SK-N-SH treated with all-trans-retinoic acid at 6 μM for 48 hours (cell line): ENCODE measurements around the gene XPO1.
"Not testable (repeated sequence)": the region's sequence is repeated elsewhere in the genome, so short reads cannot be mapped to it uniquely, and the experiment has no call there.

Experiments
- ATAC-seq: fragments of 200-7000 bp; cut with Tn5 transposase; 3 replicates; pipeline ENCODE4 v1.9.1; 2020; ENCODE audit warnings: mild to moderate bottlenecking, moderate library complexity
- ARNTL ChIP-seq: fragments of 450-650 bp; formaldehyde crosslinking; IDR thresholded peaks from 2 replicates; pipeline ENCODE4 v1.5.0; 2020; ENCODE audit warnings: low read depth, mild to moderate bottlenecking, moderate library complexity, borderline replicate concordance
- BACH2 ChIP-seq: fragments of 250-450 bp; sonication (Bioruptor Pico); IDR thresholded peaks from 2 replicates; pipeline ENCODE4 v1.9.0; 2021; ENCODE audit warnings: mild to moderate bottlenecking, borderline replicate concordance
- CSDC2 ChIP-seq: fragments of 250-450 bp; sonication (Bioruptor Pico); IDR thresholded peaks from 2 replicates; pipeline ENCODE4 v1.5.0; 2020; ENCODE audit warnings: mild to moderate bottlenecking, moderate library complexity
- ESRRG ChIP-seq: fragments of 250-450 bp; sonication (Bioruptor Pico); IDR thresholded peaks from 2 replicates; pipeline ENCODE4 v1.6.1; 2021; ENCODE audit warnings: mild to moderate bottlenecking
- GLIS3 ChIP-seq: fragments of 250-450 bp; sonication (Bioruptor Pico); IDR thresholded peaks from 2 replicates; pipeline ENCODE4 v1.5.0; 2020; ENCODE audit warnings: mild to moderate bottlenecking, moderate library complexity
- OSR1 ChIP-seq: fragments of 250-450 bp; sonication (Bioruptor Pico); IDR thresholded peaks from 2 replicates; pipeline ENCODE4 v1.8.0; 2022; ENCODE audit warnings: moderate library complexity, mild to moderate bottlenecking, inconsistent platforms
- PATZ1 ChIP-seq: fragments of 250-450 bp; sonication (Bioruptor Pico); IDR thresholded peaks from 2 replicates; pipeline ENCODE4 v1.8.0; 2020; ENCODE audit warnings: mild to moderate bottlenecking, moderate library complexity, borderline replicate concordance
- POU6F1 ChIP-seq: fragments of 250-450 bp; sonication (Bioruptor Pico); IDR thresholded peaks from 2 replicates; pipeline ENCODE4 v1.8.0; 2021; ENCODE audit warnings: low read depth, mild to moderate bottlenecking, moderate library complexity, borderline replicate concordance
- PPARA ChIP-seq: fragments of 250-450 bp; sonication (Bioruptor Pico); IDR thresholded peaks from 2 replicates; pipeline ENCODE4 v1.5.0; 2020; ENCODE audit warnings: mild to moderate bottlenecking, borderline replicate concordance
- RARB ChIP-seq: fragments of 250-450 bp; sonication (Bioruptor Pico); IDR thresholded peaks from 2 replicates; pipeline ENCODE4 v1.8.0; 2021; ENCODE audit warnings: mild to moderate bottlenecking, moderate library complexity
- SNAI2 ChIP-seq: fragments of 250-450 bp; sonication (Bioruptor Pico); IDR thresholded peaks from 2 replicates; pipeline ENCODE4 v1.5.0; 2020; ENCODE audit warnings: mild to moderate bottlenecking, moderate library complexity
- TCF4 ChIP-seq: fragments of 250-450 bp; sonication (Bioruptor Pico); IDR thresholded peaks from 2 replicates; pipeline ENCODE4 v1.8.0; 2021; ENCODE audit warnings: mild to moderate bottlenecking, moderate library complexity, borderline replicate concordance
- TOX ChIP-seq: fragments of 250-450 bp; sonication (Bioruptor Pico); IDR thresholded peaks from 2 replicates; pipeline ENCODE4 v1.8.0; 2021; ENCODE audit warnings: mild to moderate bottlenecking, moderate library complexity, borderline replicate concordance
- TSHZ2 ChIP-seq: fragments of 250-450 bp; sonication (Bioruptor Pico); IDR thresholded peaks from 2 replicates; pipeline ENCODE4 v1.5.0; 2020; ENCODE audit warnings: mild to moderate bottlenecking, moderate library complexity
- ZC3H10 ChIP-seq: fragments of 250-450 bp; sonication (Bioruptor Pico); IDR thresholded peaks from 2 replicates; pipeline ENCODE4 v1.5.1; 2021; ENCODE audit warnings: mild to moderate bottlenecking, moderate library complexity
- ZFP3 ChIP-seq: fragments of 250-450 bp; sonication (Bioruptor Pico); IDR thresholded peaks from 2 replicates; pipeline ENCODE4 v1.5.0; 2020; ENCODE audit warnings: mild to moderate bottlenecking, moderate library complexity
- ZNF565 ChIP-seq: fragments of 450-650 bp; formaldehyde crosslinking; conservative IDR thresholded peaks from 2 replicates; pipeline ENCODE4 v1.5.0; 2020; ENCODE audit warnings: low read depth, mild to moderate bottlenecking, moderate library complexity
- ZNF70 ChIP-seq: fragments of 450-650 bp; formaldehyde crosslinking; IDR thresholded peaks from 2 replicates; pipeline ENCODE4 v1.5.0; 2020; ENCODE audit warnings: mild to moderate bottlenecking, moderate library complexity
- ZNF8 ChIP-seq: fragments of 450-650 bp; formaldehyde crosslinking; IDR thresholded peaks from 2 replicates; pipeline ENCODE4 v1.5.0; 2020; ENCODE audit warnings: mild to moderate bottlenecking, moderate library complexity
- TF ChIP-seq, protein P1 (sequence below): fragments of 250-450 bp; sonication (Bioruptor Pico); IDR thresholded peaks from 2 replicates; pipeline ENCODE4 v1.5.1; 2020; ENCODE audit warnings: low read depth, mild to moderate bottlenecking, moderate library complexity

XPO1 gene

GRCh38 chr2:61448229-61448628 lies 89.9 kb downstream of the XPO1 start:
- ATAC-seq, result no peak
- TF ChIP-seq ESRRG (CRISPR knock-in tag) (no peak), POU6F1 (no peak), BACH2 (CRISPR knock-in tag) (no peak)
- TF ChIP-seq, all 23 proteins: peak for 0

DNA sequence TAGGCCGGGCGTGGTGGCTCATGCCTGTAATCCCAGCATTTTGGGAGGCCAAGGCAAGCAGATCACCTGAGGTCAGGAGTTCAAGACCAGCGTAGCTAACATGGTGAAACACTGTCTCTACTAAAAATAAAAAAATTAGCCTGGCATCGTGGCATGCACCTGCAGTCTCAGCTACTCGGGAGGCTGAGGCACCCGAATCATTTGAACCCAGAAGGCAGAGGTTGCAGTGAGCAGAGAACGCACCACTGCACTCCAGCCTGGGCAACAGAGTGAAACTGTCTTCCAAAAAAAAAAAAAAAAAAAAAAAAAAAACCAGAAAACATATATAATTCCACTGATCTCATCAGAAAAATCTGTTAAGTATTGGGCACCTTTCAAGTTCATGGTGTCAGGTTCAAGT lies 91.2 kb downstream of the XPO1 start:
- ATAC-seq, result not testable (repeated sequence)

DNA sequence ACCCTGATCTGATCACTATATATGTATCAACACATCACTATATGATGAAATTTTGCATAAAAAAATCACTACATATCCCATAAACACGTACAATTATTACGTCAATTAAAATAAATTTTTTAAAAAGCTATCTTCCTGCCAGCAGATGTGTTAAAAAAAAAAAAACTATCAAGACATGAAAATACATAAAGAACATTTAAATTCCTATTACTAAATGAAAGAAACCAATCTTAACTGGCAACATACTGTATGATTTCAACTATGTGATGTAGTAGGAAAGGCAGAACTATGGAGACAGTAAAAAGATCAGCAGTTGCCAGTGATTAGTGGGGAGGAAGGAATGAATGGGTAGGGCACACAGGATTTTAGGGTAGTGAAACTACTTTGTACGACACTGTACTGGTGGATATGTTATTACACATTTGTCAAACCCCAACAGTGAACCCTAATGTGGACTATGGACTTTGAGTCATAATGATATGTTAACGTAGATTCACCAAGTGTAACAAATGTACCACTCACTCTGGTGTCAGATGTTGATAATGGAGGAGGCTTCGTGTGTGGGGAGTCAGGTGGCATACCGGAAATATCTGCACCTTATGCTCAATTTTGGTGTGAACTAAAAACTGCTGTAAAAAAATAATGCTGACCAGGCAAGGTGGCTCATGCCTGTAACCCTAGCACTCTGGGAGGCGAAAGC lies 94.7 kb downstream of the XPO1 start:
- no peak for ATAC-seq

More for the DNA sequence above, 94.7 kb downstream of the XPO1 start:
- TF ChIP-seq ARNTL (CRISPR knock-in tag) (no peak), TSHZ2 (CRISPR knock-in tag) (no peak), ZNF8 (no peak), TCF4 (CRISPR knock-in tag) (no peak), CSDC2 (CRISPR knock-in tag) (no peak), PPARA (CRISPR knock-in tag) (no peak), ZNF565 (CRISPR knock-in tag) (no peak), ZFP3 (CRISPR knock-in tag) (no peak), BACH2 (CRISPR knock-in tag) (no peak), OSR1 (no peak), ZC3H10 (CRISPR knock-in tag) (no peak), ESRRG (CRISPR knock-in tag) (no peak), SNAI2 (CRISPR knock-in tag) (no peak), POU6F1 (no peak), TOX (no peak), RARB (CRISPR knock-in tag) (no peak), PATZ1 (CRISPR knock-in tag) (no peak), GLIS3 (CRISPR knock-in tag) (no peak), ZNF70 (CRISPR knock-in tag) (no peak)
- TF ChIP-seq, protein P1, sequence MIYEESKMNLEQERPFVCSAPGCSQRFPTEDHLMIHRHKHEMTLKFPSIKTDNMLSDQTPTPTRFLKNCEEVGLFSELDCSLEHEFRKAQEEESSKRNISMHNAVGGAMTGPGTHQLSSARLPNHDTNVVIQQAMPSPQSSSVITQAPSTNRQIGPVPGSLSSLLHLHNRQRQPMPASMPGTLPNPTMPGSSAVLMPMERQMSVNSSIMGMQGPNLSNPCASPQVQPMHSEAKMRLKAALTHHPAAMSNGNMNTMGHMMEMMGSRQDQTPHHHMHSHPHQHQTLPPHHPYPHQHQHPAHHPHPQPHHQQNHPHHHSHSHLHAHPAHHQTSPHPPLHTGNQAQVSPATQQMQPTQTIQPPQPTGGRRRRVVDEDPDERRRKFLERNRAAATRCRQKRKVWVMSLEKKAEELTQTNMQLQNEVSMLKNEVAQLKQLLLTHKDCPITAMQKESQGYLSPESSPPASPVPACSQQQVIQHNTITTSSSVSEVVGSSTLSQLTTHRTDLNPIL (CRISPR knock-in tag), result no peak
